HL-60 (cell line): Measurements from ENCODE around the gene KRTAP10-2.

Experiments used
- DNase-seq, 2 experiments: peaks; one replicate each; pipeline ENCODE4 v3.0.0-alpha.2; 2010 to 2020; ENCODE audit warnings: low read depth in 1 of 2, low spot score in 1 of 2
- H3K27ac ChIP-seq: fragments of 250-450 bp; sonication (Bioruptor Pico); replicated peaks from 2 replicates; pipeline ENCODE4 v1.5.1; 2020; ENCODE audit warnings: mild to moderate bottlenecking, moderate library complexity
- H3K27me3 ChIP-seq: fragments of 250-450 bp; sonication (Bioruptor Pico); 2 replicates; pipeline ENCODE4 v1.5.1; 2021; ENCODE audit warnings: mild to moderate bottlenecking, moderate library complexity; ENCODE audit not compliant: insufficient read depth, poor library complexity, severe bottlenecking
- H3K4me3 ChIP-seq: replicated peaks from 2 replicates; pipeline ENCODE4 v1.5.1; 2011; ENCODE audit warnings: mild to moderate bottlenecking, control low read depth, low read length; ENCODE audit not compliant: insufficient read depth
- CTCF ChIP-seq: IDR thresholded peaks from one replicate; pipeline ENCODE4 v1.5.1; 2011; ENCODE audit warnings: low read length, control low read depth, inconsistent platforms; ENCODE audit not compliant: insufficient read depth
- GABPA ChIP-seq: IDR thresholded peaks from 2 replicates; pipeline ENCODE4 v1.6.1; 2012; ENCODE audit warnings: low read depth
- POLR2AphosphoS5 ChIP-seq: IDR thresholded peaks from 2 replicates; pipeline ENCODE4 v1.6.1; 2012; ENCODE audit warnings: low read depth
- REST ChIP-seq: IDR thresholded peaks from 2 replicates; pipeline ENCODE4 v1.6.1; 2012; ENCODE audit warnings: low read depth; ENCODE audit not compliant: insufficient replicate concordance
- SPI1 ChIP-seq: IDR thresholded peaks from 2 replicates; pipeline ENCODE4 v1.6.1; 2012; ENCODE audit warnings: low read depth, mild to moderate bottlenecking, borderline replicate concordance

KRTAP10-2 gene

DNA sequence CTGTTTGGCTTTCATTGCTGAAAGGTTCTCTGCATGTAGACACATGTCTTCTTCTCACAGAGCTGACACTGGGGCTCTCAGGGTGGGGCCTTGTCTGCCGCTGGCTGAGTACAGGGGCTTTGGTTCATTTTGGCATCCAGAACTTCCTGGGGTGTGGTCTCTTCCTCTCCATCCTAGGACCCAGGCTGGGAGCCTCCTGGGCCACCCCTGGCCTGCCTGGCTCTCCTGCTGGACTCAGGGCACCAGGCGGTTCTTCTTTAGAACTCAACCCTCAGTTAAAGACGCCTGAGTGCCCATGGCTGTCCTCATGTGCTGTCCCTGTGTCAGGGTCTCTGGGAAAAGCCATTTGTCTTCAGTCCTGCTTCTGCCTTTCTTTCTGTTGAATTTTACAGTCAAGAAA, 34.6 kb upstream of the KRTAP10-2 start:
- Histone ChIP-seq H3K27me3 (no peaks in the 10 kb centered on the region), H3K4me3 (no peak overlapping the region), H3K27ac (no peak overlapping the region)
- no peak for TF ChIP-seq POLR2AphosphoS5
- TF ChIP-seq GABPA, result no peak
- TF ChIP-seq SPI1, result no peak
- no peak for TF ChIP-seq REST
- no peak for TF ChIP-seq CTCF
- DNase-seq, result no peak

GRCh38 chr21:44583800-44584147, 32.5 kb upstream of the KRTAP10-2 start:
- no peak for DNase-seq
- Histone ChIP-seq H3K27ac (no peak overlapping the region), H3K27me3 (no peaks in the 10 kb centered on the region), H3K4me3 (no peak overlapping the region)
- TF ChIP-seq GABPA (no peak), REST (no peak), POLR2AphosphoS5 (no peak), SPI1 (no peak), CTCF (no peak)

- no peak for DNase-seq
- no peak overlapping the region for H3K27ac ChIP-seq
Measured at GRCh38 chr21:44583089-44583799, 31.9 kb upstream of the KRTAP10-2 start.

More at GRCh38 chr21:44583089-44583799, 31.9 kb upstream of the KRTAP10-2 start:
- TF ChIP-seq REST (no peak), POLR2AphosphoS5 (no peak), CTCF (no peak), GABPA (no peak), SPI1 (no peak)
- Histone ChIP-seq H3K27me3 (no peaks in the 10 kb centered on the region), H3K4me3 (no peak overlapping the region)
